Upper lobe of left lung (tissue), 4 donors: ENCODE results near the gene PAQR5.

ENCODE experiments used
- EP300 ChIP-seq, 4 donors: sonication (generic); formaldehyde crosslinking; IDR thresholded peaks; one replicate each; pipeline ENCODE4 v1.5.1; 2017; ENCODE audit warnings: antibody characterized with exemption in 4 of 4, control low read depth in 2 of 4
- POLR2A ChIP-seq, 4 donors: fragments of 450-650 bp; IDR thresholded peaks; one replicate each; pipeline ENCODE4 v1.5.1; 2016 to 2017; ENCODE audit warnings: antibody characterized with exemption in 4 of 4, mild to moderate bottlenecking in 2 of 4
- POLR2AphosphoS5 ChIP-seq, 2 donors: sonication (generic); formaldehyde crosslinking; IDR thresholded peaks; one replicate each; pipeline ENCODE4 v1.5.1; 2017; ENCODE audit warnings: antibody characterized with exemption in 2 of 2
- TF ChIP-seq, protein P1 (sequence below), 6 experiments: fragments of 450-650 bp in 4 of 6; fragments of 200-600 bp in 2 of 6; sonication (generic) in 2 of 6; IDR thresholded peaks; one replicate each; pipeline ENCODE4 v1.5.1; 2016 to 2019; ENCODE audit warnings: antibody characterized with exemption in 6 of 6

GRCh38 chr15:69344238-69344637, 45.5 kb downstream of the PAQR5 start:
- TF ChIP-seq, protein P1, sequence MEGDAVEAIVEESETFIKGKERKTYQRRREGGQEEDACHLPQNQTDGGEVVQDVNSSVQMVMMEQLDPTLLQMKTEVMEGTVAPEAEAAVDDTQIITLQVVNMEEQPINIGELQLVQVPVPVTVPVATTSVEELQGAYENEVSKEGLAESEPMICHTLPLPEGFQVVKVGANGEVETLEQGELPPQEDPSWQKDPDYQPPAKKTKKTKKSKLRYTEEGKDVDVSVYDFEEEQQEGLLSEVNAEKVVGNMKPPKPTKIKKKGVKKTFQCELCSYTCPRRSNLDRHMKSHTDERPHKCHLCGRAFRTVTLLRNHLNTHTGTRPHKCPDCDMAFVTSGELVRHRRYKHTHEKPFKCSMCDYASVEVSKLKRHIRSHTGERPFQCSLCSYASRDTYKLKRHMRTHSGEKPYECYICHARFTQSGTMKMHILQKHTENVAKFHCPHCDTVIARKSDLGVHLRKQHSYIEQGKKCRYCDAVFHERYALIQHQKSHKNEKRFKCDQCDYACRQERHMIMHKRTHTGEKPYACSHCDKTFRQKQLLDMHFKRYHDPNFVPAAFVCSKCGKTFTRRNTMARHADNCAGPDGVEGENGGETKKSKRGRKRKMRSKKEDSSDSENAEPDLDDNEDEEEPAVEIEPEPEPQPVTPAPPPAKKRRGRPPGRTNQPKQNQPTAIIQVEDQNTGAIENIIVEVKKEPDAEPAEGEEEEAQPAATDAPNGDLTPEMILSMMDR (IDR thresholded peaks at IDR 0.05): no peak
- TF ChIP-seq POLR2A (IDR thresholded peaks at IDR 0.05) (no peak), POLR2AphosphoS5 (IDR thresholded peaks at IDR 0.05) (no peak), EP300 (IDR thresholded peaks at IDR 0.05) (no peak)
